ENCODE data around the gene FSTL5. TPM values are rescaled to one million over a fixed set of nuclear protein-coding genes. Genes with fewer than 3 reads are reported as not detected.

Gene FSTL5
- total RNA-seq, 2 donors from 2014 or later = 0.14 TPM; not detected in 1

- DNase-seq (no peak), ATAC-seq (no peak)
- intact Hi-C loops (cut with DNase I, micrococcal nuclease) = no loop called here
Measured at GRCh38 chr4:161893566-161893965, 270.2 kb downstream of the FSTL5 start.

- ATAC-seq = no peak
- DNase-seq = no peak
- intact Hi-C loops (cut with DNase I, micrococcal nuclease) = no loop called here
Measured at GRCh38 chr4:161892951-161893350, 270.8 kb downstream of the FSTL5 start.

DNA sequence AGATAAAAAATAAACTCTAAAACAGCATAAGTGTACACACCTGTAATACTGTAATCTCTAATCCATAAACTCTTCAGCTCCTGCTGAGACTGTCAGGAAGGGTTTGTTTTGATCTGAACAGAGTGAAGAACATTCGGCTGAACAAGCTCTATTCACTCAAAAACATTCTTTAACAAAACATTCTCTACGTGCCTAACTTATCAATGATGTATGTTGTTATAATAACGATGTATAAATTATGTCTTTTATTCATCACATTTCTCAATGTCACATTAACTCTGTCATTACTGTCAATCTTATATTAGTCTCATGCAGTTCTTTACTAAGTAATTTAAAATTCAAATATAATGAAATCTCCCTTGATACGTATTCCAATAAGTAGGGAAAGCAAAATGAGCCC lies 280.6 kb downstream of the FSTL5 start:
- intact Hi-C loops (cut with DNase I, micrococcal nuclease) = no loop called here
- ATAC-seq = no peak
- no peak for DNase-seq

DNA sequence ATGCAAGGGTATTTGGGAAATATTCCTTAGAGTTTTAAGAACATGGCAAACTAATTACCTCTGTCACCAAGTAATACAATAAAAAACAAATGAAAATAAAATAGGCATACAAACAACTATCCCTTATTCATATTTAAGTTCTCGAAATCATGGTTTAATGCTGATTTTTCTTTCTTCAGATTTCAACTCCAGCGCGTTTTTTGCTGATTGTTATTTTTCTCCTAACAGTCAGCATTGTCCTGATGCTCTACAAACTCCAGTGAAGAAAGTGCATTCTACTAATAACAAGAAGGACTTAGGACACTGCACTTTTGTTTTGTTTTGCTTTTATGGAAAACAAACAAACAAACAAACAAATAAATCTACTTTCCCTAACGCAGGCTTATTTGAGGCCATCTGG lies 282.4 kb downstream of the FSTL5 start:
- DNase-seq (no peak), ATAC-seq (no peak)
- intact Hi-C loops (cut with DNase I, micrococcal nuclease) = no loop called here

DNA sequence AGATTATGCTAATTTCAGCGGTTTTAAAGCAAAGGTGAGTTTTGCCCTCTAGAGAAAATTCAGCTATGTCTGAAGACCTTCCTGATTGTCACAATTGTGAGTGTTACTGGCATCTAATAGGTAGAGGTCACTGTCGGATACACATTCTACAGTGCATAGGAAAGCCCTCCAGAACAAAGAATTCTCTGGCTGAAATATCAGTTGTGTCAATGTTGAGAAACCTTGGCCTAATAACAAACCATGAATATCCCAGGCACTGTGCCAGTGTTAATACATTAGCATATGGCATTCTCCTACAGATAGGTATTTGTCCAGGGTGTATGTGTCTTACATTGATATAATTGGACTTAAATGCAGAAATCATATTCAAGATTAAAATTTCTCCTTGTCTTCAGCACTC lies 294.3 kb downstream of the FSTL5 start:
- ATAC-seq (no peak), DNase-seq (no peak)
- intact Hi-C loops (cut with DNase I, micrococcal nuclease) = no loop called here

DNA sequence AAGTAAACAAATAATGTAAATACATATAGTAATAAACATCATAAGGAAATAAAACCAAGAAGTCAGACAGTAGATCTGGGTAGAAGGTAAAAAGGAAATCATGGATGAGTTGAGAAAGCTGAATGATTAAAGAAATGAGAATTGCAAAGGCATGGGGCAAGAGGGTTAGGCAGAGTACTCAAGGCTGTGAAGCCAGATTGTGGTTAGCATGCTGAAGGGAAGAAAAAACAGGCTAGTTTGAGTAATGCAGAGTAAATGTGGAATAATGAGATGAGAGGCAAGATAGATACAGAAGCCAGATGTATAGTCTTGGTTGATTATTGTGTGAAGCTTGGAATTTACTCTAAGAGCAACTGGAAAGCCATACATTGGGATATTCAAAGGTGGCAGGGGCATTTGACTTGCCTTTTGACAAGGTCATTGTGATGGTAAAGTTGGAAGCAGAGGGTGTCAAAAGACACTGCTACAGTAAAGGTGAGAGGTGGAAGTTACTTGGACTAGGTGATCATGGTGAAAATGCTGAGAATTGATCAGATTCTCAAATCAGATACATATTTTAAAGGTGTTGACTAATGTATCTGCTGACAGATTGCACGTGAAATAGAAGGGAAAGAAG lies 307.0 kb downstream of the FSTL5 start:
- ATAC-seq (no peak), DNase-seq (no peak)
- intact Hi-C loops (cut with DNase I, micrococcal nuclease) = no loop called here

DNA sequence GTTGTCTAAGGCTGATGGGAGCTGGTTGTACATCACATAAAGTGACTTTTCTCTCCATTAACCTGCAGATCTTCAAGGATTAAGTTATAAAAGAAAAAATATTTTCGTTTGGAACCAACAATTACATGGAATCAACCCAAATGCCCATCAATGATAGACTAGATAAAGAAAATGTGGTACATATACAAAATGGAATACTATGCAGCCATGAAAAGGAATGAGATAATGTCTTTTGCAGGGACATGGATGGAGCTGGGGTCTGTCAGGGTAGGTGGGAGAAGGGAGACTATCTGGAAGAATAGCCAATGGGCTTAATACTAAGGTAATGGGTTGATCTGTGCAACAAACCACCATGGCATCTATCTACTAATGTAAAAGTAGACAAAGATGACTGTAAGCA lies 313.2 kb downstream of the FSTL5 start:
- intact Hi-C loops (cut with DNase I, micrococcal nuclease) = no loop called here
- DNase-seq (no peak), ATAC-seq (no peak)

GRCh38 chr4:161841759-161842158 lies 322.0 kb downstream of the FSTL5 start:
- ATAC-seq (no peak), DNase-seq (no peak)
- intact Hi-C loops (cut with DNase I, micrococcal nuclease) = no loop called here

DNA sequence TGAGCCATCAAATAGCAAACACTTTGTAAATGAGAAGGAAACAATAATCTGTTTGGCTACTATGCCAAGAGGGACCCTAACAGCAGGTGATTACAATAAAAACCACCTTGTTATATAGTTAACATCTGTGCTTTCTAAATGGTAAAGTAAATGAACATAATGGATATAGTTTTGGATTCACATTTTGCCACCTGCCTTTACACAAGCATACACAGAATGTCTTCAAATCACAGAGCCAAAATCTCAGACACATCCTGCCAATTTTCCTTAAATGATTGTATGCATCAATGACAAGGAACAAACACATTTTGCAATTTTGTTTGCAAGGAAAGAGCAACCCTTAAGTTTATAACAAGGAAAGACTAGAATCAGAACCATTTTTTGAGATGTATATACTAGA lies 334.2 kb downstream of the FSTL5 start:
- DNase-seq = no peak
- intact Hi-C loops (cut with DNase I, micrococcal nuclease) = no loop called here
- ATAC-seq = no peak

DNA sequence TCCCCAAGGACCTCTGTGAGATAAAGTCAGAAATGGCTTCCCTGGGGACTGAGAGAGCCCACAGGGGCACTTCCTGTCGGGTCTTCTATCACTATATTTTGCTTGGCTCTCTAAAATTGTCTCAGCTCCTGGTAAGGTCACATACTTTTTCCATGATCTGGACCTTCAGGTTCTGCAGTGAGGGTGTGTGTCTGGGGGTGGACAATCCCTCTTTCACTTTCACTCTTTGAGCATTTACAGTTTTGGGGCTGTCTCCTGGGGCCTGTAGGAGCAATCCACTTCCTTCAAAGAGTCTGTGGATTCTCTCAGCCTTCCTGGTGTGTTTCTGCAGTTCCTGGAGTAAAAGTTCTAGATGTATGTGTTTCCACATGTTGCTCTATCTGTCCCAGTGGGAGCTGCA lies 335.7 kb downstream of the FSTL5 start:
- DNase-seq (no peak), ATAC-seq (no peak)
- intact Hi-C loops (cut with DNase I, micrococcal nuclease) = no loop called here

GRCh38 chr4:161827013-161827412 lies 336.8 kb downstream of the FSTL5 start:
- no peak for ATAC-seq
- intact Hi-C loops (cut with DNase I, micrococcal nuclease) = no loop called here
- no peak for DNase-seq

DNA sequence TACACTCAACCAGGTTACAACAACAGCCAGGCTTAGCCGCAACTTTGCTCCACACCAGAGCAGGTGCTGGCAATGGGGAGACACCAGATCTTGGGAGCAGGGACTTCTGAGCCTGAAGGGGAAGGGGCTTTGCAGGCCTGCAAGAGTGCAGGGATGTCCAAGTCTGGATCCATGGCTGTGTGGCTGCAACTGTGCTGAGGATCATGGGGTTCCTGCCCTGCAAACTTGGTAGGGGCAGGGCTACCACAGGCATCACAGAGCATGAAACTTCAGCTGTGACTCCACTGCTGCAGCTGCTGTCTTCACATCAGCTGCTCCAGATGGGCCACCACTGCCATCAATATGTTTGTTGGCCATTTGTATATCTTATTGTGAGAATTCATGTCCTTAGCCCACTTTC lies 340.4 kb downstream of the FSTL5 start:
- DNase-seq = no peak
- intact Hi-C loops (cut with DNase I, micrococcal nuclease) = no loop called here
- no peak for ATAC-seq

DNA sequence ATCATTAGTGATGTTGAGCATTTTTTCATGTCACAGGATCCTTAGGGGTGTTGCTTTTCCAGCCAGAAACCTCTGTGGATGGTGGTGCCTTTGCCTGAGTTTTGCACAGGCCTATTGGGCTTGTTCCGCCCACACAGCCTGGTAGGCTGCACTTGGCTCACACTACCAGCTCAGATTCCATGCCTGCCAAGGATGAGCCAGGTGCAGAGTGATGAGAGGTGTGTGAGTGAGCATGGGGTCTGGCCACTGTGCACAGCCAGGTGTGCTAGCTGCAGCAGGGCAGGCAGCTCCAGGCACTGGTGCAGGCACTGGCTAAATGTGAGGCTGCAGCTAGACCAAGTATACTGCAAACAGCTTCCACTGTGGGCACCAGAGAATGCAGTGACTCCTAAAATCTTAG lies 341.6 kb downstream of the FSTL5 start:
- intact Hi-C loops (cut with DNase I, micrococcal nuclease) = no loop called here
- ATAC-seq (no peak), DNase-seq (no peak)

- DNase-seq (no peak), ATAC-seq (no peak)
- intact Hi-C loops (cut with DNase I, micrococcal nuclease) = no loop called here
Measured at GRCh38 chr4:161817914-161818313, 345.9 kb downstream of the FSTL5 start.

- ATAC-seq = no peak
- intact Hi-C loops (cut with DNase I, micrococcal nuclease) = no loop called here
Measured at GRCh38 chr4:161816958-161817357, 346.8 kb downstream of the FSTL5 start.

DNA sequence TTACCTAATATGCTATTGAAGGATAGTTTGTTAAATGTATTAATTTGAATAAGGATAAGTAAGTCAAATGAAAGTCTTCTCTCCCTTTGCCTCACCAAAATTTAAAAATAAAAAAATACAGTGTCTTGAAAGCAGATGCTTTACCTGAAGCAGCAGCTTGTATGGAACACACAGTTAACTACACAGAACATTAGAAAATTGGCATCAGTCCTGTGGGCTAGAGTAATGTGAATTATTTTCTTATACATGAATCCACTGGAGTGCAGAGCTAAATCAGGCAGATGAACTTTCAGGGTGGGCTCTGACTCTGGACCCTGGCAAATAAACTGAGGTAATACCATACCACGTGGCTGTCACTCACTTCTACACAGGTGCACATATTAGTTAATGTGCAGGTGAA lies 348.0 kb downstream of the FSTL5 start:
- intact Hi-C loops (cut with DNase I, micrococcal nuclease) = no loop called here
- DNase-seq (no peak), ATAC-seq (no peak)

More at GRCh38 chr4:161816958-161817357, 346.8 kb downstream of the FSTL5 start:
- no peak for DNase-seq

- DNase-seq (no peak), ATAC-seq (no peak)
- intact Hi-C loops (cut with DNase I, micrococcal nuclease) = no loop called here
Measured at GRCh38 chr4:161813889-161814288, 349.9 kb downstream of the FSTL5 start.

DNA sequence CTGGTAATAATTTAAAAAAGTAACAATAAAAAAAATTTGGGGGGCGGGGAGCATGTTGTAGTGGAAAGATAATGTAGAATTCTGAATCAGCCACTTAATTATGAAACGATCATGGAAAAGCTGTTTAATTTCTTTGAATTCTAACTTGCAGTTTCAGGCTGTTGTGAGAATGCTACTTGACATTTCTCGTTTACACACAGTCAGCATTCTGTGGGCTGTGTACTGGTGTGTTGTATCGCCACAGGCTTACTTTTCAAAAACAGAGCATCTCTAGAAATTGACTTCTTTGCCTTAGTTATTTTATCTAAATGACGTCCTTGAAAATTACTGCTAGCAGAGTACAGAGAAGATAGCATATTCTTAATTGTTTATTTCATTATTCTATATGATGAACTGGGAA lies 350.4 kb downstream of the FSTL5 start:
- DNase-seq = no peak
- ATAC-seq = no peak
- intact Hi-C loops (cut with DNase I, micrococcal nuclease) = no loop called here

- no peak for ATAC-seq
- no peak for DNase-seq
- intact Hi-C loops (cut with DNase I, micrococcal nuclease) = no loop called here
Measured at GRCh38 chr4:161803171-161803570, 360.6 kb downstream of the FSTL5 start.

DNA sequence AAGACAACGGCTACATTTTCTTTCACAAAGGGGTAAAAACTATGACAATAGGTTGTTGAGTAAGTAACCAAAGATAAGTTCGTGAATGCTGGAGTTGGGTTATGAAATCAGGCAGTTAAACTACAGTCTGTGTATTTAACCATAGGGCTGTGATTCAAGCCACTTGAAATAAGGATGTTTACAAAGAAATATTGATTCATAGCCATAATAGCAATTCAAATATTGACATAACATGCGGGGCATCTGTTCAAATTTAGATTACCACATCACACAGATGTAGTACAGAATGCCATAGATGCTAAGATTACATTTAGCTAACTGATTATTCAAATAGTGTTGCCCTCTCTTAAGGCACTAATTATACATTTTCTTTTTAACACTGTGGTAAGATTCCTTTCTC lies 364.1 kb downstream of the FSTL5 start:
- DNase-seq = no peak
- ATAC-seq = peak; percentile 35
- intact Hi-C loops (cut with DNase I, micrococcal nuclease) = no loop called here

GRCh38 chr4:161792991-161793390 lies 370.8 kb downstream of the FSTL5 start:
- intact Hi-C loops (cut with DNase I, micrococcal nuclease) = no loop called here
- no peak for DNase-seq
- no peak for ATAC-seq

Data from left colon (tissue), 2 donors.